TTC549 (cell line): ENCODE results near the gene TMEM114.

Experiments used
- FAIRE-seq: peaks from 2 replicates; lab custom pipeline; 2012; peaks lifted over from hg19 to GRCh38; lab: Jason Lieb, UNC

The TMEM114 gene

DNA sequence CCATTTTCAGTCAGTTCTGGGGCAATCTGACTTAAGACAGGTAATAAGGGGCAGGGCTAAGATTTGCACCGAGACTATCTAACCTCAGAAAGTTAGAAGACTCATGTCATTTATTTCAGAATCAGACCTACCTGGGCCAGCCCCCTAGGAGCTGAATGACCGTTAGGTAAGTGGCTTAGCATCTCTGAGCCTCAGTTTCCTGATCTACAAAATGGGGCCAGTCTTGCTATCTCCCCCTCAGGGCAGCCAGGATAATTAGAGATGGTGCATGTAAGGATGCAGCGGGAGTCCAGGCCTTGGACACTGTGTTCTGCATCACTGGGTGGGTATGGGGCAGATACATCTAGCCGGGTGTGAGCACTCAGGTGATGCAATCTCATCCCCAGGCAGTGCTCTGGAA lies 20.8 kb upstream of the TMEM114 start:
- no peak for FAIRE-seq

DNA sequence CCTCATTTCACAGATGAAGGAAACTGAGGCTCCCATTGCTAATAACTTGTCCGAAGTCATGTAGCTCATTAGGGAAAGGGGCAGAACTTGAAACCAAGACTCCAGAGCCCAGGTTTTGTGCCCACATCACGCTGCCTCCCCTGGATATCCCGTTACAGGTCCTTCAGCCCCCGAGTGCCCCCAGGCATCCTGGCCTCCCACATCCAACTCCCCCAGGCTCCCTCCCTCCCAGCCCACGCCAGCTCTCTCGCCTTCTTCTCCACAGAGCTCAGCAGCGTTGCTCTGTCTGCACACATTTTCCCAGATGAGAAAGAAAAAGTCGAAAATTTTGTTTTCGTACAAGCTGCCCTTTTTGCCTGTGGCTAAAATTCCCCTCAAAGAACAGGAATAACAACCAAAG lies 16.9 kb upstream of the TMEM114 start:
- no peak for FAIRE-seq

GRCh38 chr16:8605554-8605953 lies 15.2 kb upstream of the TMEM114 start:
- no peak for FAIRE-seq

GRCh38 chr16:8600144-8600775 lies 9.9 kb upstream of the TMEM114 start:
- FAIRE-seq, result no peak

- FAIRE-seq, result no peak
These were observed 6.3 kb upstream of the TMEM114 start for GRCh38 chr16:8596581-8596980.

- no peak for FAIRE-seq
These were observed 5.5 kb upstream of the TMEM114 start for GRCh38 chr16:8595783-8596182.

DNA sequence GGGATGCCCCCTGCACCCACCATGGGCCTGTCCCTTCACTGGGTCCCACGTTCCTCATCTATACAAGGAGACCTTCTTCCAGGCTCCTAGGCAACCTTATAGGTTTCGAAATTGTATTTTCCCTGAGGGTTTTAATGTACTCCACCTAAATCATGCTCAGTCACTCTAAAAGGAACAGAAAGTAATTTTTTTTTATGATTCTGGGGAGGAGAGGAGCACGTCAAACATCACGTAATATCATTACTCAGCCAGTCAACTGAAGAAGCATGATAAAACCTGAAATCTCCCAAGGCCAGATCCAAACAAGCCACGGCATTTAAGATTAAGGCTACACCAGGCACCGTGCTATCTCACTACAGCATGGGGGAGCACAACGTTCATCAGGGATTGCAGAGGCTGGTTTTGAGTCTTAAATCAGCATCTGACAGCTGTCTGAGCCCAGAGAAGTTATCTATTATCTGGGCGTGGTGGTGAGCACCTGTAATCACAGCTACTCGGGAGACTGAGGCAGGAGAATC lies 3.9 kb upstream of the TMEM114 start:
- FAIRE-seq, result no peak

GRCh38 chr16:8591451-8591850 lies 1.1 kb upstream of the TMEM114 start:
- FAIRE-seq, result no peak

DNA sequence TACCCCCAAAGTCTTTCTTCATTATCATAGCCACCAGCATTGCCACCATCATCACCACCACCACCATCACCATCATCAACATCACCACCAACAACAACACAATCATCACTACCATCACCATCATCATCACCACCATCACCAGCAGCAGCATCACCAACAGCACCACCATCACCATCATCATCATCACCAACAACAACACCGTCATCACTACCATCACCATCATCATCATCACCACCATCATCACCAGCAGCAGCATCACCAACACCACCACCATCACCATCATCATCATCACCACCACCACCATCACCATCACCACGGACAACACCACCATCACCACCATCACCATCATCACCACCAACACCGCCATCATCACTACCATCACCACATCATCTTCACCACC lies 500 bp upstream of the TMEM114 start:
- no peak for FAIRE-seq

DNA sequence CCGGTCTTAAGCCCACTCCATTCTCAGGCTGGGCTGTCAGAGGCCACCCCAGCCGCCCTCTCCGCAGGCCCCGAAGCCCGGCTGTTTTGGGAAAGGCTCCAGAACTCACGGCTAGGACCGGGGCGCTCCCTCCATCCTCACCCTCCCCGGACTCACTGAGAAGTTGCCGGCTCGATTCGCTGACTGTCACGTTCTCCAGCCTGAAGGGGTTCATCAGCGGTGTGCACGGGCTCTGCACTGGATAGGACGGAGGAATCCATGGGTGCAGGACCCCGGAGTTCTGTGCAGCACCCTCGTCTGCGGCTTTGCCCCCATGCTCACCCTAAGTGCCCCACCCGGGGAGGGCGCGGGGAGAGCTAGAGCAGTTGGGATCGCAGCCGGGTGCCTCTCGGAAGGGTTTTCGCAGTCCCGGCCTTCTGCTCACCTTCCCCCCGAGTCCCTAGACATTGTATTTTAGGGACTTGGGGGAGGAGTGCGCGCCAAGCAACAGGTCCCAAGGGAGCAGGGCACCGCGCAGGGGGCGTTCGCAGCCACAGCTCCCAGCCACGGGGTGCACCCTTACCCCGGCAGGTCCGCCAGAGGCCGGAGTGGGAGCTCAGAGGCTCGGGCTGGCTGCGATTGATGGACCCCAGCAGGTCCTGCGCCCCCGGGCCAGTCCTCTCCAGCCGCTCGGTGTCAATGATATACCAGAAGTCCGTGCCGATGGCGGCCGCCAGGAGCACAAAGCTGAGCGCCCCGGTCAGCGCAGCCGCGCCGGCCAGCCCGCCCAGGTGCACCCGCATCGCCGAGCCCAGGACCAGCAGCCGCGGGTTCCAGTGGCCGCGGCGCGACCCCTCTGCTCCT lies 1.0 kb downstream of the TMEM114 start:
- no peak for FAIRE-seq

DNA sequence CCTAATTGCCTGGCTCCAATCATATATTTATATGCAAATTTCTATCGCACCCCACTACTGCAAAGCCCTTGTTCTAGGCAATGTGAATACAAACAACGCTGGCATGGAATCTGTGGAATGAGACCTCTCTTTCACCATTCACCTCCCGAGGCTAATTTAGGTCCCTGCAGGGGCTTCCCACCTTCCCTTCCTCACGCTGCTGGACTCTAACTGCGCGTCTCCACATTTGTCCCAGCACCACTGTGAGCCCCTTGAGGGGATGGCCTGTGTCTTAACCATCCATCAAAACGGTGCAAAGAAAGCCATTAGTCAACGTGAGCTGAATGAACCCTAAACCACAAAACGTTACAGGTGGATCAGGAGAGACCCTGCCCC lies 1.6 kb downstream of the TMEM114 start:
- FAIRE-seq, result no peak

DNA sequence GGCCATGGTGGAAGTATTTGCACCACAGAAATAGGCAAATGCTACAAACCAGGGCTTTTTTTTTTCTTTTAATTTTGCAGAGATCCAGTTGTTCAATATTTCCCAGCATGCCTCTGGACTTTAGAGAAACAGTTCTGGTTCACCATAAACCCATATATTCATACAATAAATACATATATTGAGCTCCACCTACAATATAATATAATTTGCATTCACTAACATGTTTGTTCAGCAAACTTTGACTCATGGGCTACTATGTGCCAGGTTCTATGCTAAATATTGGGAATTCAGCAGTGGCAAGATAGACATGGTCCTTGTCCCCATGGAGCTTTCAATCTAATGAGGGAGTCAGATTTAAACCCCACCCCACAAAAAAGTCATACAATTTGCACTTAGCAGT lies 3.2 kb downstream of the TMEM114 start:
- FAIRE-seq, result no peak

DNA sequence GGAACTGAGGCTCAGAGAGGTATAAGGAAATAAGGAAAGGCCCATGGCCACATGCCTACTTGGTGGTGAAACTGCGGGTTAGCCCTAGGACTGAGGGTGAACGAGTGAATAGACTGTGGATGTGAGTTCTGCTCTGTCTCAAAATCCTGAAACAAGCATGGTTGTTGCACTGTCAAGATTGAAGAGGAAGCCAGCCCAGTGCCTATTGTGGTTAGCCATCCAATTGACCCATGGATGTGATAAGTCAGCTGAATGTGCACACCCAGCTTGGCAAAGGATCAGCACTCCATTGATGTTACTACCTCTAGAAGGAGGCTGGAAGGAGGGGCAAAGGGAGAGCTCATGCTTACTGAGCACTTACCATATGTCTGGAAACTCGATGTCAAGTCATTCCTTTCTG lies 4.5 kb downstream of the TMEM114 start:
- FAIRE-seq, result no peak

GRCh38 chr16:8585041-8585440 lies 5.3 kb downstream of the TMEM114 start:
- FAIRE-seq, result no peak

- FAIRE-seq, result no peak
These were observed 6.6 kb downstream of the TMEM114 start for GRCh38 chr16:8583732-8584131.

GRCh38 chr16:8583199-8583598 lies 7.1 kb downstream of the TMEM114 start:
- no peak for FAIRE-seq

DNA sequence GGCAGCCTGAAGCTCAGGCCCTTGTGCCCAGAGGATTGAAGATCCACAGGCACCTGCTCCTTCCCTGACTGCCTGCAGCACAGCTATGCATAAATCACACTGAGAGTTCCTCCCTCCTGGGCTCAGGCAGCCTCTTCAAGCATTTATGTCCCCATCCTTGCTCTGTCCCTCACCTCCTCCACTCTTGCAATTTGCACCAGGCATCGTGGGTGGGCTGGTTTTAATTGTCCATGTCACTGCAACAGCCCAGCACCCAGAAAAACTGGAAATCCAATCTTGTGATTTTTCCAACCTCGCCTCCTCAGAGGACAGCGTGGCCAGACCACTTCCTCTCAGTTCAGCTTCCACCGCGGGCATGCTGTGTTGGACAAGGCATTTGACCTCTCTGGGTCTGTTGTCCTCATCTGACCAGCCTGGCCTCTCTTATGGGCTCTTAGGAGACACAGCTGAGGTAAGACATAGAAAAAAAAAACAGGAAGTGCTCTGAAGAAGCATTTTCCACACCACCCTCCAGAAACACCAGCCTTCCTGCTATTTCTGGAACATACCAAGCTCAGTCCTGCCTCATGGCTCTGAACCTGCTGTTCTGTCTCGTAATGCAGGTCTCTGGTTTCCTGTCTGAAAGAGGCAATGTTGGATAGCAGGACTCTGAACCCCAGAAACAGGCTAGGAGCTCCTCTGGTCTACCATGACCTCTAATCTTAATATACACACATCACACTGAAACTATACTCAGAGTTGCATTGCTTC lies 8.3 kb downstream of the TMEM114 start:
- no peak for FAIRE-seq

DNA sequence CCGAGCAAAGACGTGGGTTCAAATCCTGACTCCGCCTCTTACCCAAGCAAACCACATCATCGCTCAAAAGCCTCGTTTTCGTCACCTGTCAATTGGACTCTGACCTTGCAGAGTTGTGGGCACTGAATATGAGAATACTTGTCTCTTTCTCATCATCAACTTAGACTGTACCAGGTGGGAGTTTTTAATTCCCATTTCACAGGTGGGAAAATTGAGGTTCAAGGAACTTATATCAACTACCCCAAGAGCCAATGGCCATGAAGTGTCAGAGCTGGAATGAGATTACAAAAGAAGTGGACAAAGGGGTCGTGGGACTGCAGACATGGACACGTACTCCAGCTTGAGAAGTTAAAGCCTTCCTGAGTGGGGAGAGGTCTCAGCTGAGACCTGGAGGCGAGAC lies 10.8 kb downstream of the TMEM114 start:
- no peak for FAIRE-seq

GRCh38 chr16:8577678-8578304 lies 12.5 kb downstream of the TMEM114 start:
- FAIRE-seq, result no peak

DNA sequence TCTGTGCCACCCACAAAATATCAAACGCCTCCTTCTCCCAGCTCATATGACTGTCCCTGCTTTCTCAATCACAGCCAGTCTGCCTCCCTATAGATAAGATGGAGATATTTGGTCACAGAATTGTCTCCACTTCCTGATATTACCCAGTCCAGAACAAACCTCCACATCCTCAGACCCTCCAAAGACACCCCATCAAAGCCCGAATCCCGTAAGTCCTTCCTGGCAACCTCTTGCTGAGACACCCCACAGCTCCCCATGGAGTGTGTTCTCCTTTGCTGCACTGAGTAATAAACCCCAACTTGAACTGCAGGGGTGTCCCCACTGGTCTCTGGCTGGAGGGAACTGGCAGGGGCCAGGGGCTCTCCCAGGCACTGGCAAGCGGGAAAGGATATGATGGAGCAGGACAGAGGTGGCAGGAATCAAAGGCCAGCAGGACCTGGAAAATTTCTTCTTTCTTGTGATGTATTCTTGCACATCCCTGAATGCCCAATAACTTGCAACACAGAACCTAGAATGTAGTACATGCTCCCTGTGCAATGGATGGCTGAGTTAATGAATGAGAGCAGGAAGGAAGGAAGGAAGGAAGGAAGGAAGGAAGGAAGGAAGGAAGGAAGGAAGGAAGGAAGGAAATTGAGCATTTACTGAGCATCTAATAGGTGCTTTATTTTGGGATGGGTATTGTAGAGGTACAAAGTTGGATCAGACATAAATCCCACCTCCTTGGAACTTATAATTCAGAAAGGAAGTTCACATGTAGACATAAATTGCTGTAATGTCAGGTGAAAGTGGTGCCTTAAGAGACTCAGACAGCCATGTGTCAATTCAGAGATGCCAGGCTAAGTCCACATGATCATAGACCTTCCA lies 13.9 kb downstream of the TMEM114 start:
- FAIRE-seq, result no peak

- no peak for FAIRE-seq
These were observed 14.9 kb downstream of the TMEM114 start for GRCh38 chr16:8575399-8575798.
